GM18873 (cell line): Measurements from ENCODE around the gene CLEC11A.

Experiments used
- ATAC-seq: cut with Tn5 transposase; IDR thresholded peaks from one replicate; pipeline ENCODE4 v1.9.1; 2021; ENCODE audit warnings: mild to moderate bottlenecking, moderate library complexity, moderate number of reproducible peaks; ENCODE audit not compliant: unreplicated experiment, low FRiP score

CLEC11A gene, protein sequence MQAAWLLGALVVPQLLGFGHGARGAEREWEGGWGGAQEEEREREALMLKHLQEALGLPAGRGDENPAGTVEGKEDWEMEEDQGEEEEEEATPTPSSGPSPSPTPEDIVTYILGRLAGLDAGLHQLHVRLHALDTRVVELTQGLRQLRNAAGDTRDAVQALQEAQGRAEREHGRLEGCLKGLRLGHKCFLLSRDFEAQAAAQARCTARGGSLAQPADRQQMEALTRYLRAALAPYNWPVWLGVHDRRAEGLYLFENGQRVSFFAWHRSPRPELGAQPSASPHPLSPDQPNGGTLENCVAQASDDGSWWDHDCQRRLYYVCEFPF

DNA sequence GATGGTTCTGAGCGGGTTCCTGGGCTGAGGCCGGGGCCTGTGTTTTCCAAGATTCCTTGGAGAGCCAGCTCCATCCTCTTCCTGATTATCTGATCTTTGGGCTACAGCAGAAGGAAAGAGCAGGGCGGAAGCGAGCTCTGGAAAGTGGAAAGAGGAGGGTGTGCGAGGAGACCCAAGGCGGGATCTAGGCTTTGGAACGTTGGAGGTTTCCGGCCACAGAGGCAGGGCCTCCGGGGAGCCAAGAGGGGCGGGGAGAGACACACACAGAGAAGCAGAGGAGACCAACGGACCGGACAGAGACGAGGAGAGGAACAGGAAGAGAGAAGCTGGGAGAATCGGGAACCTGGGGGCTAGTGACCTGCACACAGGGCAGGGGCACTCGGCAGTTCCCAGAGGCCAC is at the start of gene CLEC11A:
Gene CLEC11A, plus strand, starts transcription at position 296 of the 400 bp plus-strand sequence. CDS start 162 bp downstream, outside the sequence.
- no peak for ATAC-seq

DNA sequence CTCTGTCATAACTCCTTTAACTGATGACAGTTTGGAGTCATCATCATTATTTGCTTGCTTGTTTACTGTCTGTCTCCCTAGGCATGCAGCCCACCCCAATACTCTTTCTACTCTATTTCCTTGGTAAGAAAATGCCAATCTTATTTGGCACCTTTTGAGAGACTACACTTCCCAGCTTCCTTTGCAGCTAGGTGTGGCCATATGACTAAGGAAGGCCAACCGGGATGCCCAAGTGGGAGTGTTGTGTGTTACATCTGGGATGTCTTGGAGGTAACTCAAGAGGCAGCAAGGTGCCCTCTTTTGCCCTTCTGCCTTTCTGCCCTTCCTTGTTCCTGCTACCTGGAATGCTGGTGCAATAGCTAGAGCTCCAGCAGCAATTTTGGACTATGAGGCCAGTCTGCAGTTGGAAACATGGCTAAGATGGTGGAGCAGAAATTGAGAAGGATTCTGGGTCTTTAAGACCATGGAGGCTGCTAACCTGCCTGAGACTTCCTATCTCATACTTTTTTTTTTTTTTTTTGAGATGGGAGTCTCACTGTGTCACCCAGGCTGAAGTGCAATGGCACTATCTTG is 46.5 kb upstream of the CLEC11A start:
- ATAC-seq = no peak

GRCh38 chr19:50677636-50678035 is 45.5 kb upstream of the CLEC11A start:
- ATAC-seq = no peak

DNA sequence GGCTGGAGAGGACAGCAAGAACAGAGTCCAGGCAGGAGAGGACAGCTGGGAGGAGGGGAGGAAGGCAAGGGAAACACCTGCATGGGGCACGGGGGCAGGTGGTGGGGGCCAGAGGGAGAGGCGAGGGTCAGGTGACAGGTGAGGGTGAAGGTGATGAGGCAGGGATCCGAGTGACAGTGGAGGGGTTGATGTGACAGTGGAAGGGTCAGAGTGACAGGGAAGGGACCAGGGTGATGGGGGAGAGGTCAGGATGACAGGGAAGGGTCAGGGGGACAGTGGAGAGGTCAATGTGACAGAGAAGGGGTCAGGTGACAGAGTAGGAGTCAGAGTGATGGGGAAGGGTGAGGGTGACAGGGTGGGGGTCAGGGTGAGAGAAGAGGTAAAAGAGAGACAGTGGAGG is 44.8 kb upstream of the CLEC11A start:
- ATAC-seq = no peak

GRCh38 chr19:50679177-50680125 is 43.7 kb upstream of the CLEC11A start:
- no peak for ATAC-seq

DNA sequence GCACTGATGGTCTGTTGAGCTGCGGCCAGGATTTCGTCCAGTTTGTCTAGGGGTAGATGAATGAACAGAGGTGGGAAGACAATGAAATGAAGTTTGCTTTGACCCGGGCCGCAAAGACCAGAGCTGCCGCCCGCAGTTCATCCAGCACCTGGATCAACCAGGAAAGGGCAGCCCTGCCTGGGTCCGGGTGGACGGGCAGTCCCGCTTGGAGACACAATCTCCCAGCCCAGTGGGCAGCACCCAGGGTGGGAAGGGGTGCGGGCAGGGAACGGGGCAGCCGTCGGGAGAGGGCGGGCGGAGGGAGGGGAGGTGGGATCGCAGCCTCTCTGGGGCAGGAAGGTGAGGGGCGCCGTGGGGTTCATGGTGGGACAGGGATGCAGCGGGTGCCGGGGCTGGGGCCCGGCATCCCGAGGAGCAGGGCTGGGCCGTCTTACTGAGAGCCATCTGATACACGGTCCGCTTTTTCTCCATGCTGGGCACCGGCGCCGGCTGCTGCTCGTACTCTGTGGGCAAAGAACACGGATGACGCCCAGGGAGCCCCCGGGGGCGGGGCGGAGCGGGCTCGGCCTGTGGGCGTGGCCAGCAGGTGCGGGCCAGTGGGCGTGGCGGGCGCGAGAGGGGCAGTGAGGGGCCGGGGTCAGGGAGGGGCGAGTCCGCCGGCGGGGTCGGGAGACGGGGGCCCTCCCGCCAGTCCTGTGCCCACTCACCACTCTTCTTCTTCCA is 36.7 kb upstream of the CLEC11A start:
- ATAC-seq = no peak

GRCh38 chr19:50688766-50689165 is 34.4 kb upstream of the CLEC11A start:
- no peak for ATAC-seq

DNA sequence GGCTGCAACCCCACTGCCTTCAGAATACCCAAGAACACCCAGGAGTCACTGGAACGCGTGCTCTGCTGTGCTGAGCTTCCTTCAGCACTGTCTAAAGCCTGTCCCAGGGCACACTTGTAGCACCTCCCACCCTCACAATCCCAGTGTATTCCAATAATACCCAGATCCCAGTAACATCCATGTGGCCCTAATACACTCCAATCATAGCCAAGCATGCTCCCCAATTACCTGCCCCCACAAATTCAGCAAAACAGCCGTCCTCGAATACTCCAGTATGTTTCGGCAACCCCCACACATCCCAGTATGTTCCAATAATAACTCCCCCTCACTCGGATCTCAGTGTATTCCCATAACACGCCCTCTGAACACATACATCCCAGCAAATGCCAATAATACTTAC is 32.7 kb upstream of the CLEC11A start:
- ATAC-seq = no peak

DNA sequence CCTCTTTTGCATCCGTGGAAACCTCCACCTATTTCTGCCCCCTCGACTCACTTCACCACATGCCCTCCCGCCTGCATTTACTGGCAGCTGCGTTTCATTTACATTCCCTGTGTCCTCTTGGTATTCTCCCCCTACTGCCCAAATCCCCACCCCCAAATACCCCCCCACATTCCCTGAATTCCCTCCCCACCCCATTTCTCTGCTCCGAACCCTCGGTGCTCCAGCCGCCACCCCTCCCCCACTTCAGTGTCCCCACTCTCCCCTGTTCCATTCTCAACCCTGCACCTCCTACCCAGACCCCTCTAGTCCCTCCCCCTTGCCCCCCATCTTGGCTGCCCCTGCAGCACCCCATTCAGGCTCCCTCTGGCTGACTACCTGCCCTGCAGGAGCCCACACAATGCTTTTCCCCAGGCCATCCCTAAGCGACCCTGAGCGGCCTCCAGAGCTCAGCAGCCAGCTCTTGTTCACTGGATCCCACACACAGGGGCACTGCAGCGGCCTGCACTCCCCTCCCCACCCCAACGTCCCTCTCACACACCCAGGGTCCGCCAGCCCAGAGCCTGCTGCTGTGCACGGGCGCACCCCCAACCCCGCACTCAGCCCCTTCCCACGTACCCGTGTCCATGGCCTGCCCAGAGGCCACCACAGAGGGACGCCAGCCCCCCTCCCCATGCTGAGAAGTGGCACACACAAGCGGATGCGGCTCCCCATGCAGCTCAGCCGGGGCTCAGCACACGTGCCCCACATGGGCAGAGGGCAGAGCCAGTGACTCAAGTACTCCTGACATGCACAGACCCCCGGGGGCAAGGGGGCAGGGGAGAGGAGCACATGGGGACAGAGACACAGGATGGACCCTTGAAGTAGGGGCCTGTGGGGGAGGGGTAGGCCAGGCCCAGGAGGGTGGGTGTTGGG is 29.8 kb upstream of the CLEC11A start:
- ATAC-seq = no peak

- ATAC-seq = no peak
Measured at GRCh38 chr19:50694815-50695145, 28.4 kb upstream of the CLEC11A start.

GRCh38 chr19:50695251-50696093 is 27.7 kb upstream of the CLEC11A start:
- no peak for ATAC-seq

- ATAC-seq = no peak
Measured at GRCh38 chr19:50696094-50696483, 27.1 kb upstream of the CLEC11A start.

GRCh38 chr19:50697414-50698124 is 25.6 kb upstream of the CLEC11A start:
- ATAC-seq = no peak

- no peak for ATAC-seq
Measured at GRCh38 chr19:50701367-50701985, 21.7 kb upstream of the CLEC11A start.

GRCh38 chr19:50702158-50702870 is 20.9 kb upstream of the CLEC11A start:
- ATAC-seq = no peak

DNA sequence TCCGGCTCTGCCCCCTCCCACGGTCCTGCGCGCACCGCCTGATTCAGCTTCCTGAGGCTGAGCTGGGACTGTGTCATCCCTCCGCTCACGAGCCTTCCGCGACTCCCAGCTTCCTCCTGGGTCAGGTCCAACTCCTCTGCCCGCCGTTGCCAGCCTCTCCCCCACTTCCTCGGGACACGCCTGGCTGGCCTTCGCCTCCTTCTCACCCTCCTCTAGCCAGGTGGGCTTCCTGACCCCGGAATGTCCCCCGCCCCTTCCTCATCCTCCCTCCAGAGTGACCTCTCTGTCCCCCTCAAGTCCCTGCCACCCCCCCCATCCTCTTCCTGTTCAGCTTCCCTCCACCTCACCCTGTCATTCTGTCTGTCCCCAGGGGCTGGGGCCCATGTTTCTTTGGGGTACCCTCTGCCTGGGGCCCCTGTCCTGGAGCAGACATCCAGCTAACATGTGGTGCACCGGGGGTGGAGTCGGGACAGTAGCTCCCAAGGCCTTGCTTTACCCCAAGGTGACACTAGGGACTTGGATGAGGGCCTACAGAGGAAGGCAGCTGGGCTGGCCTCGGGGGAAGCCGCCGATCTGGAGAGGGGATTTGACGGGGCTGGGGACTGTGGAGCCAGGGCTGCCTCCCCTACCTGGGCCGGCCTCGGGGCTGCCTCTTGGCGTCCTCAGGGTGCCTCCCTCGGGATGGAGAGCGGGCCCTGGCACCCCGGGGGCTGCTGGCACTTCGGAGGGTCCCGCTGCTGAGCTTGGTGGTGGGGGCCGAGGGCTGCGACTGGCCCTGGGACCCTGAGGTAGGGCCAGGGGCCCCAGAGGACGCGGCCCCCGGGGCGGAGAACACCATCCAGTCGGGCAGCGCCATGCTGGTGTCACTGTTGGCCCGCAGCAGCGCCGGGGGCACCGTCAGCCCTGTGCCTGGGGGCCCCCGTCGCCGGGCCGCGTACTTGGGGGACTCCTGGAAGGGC is 20.0 kb upstream of the CLEC11A start:
- no peak for ATAC-seq
